ENCODE results near the gene PITHD1.

PITHD1 gene

GRCh38 chr1:23797478-23798448 lies 19.5 kb downstream of the PITHD1 start:
- TF ChIP-seq ZC3H10 (CRISPR knock-in tag; IDR thresholded peaks at IDR 0.05) (no peak), GLIS3 (CRISPR knock-in tag; IDR thresholded peaks at IDR 0.05) (no peak), PPARA (CRISPR knock-in tag; IDR thresholded peaks at IDR 0.05; ENCODE audit: borderline replicate concordance) (no peak), ESRRG (CRISPR knock-in tag; IDR thresholded peaks at IDR 0.05) (no peak), TSHZ2 (CRISPR knock-in tag; IDR thresholded peaks at IDR 0.05) (no peak), RARB (CRISPR knock-in tag; IDR thresholded peaks at IDR 0.05) (no peak)
- ATAC-seq = no peak

- TF ChIP-seq POU6F1 (CRISPR knock-in tag; IDR thresholded peaks at IDR 0.05; ENCODE audit: borderline replicate concordance, low read depth) (no peak), TCF4 (CRISPR knock-in tag; IDR thresholded peaks at IDR 0.05; ENCODE audit: borderline replicate concordance) (no peak), TOX (CRISPR knock-in tag; IDR thresholded peaks at IDR 0.05; ENCODE audit: borderline replicate concordance) (no peak)
Measured at GRCh38 chr1:23798662-23799142, 20.5 kb downstream of the PITHD1 start.

GRCh38 chr1:23799255-23799569 lies 21.0 kb downstream of the PITHD1 start:
- ATAC-seq = no peak

More at GRCh38 chr1:23798662-23799142, 20.5 kb downstream of the PITHD1 start:
- no peak for ATAC-seq

More at GRCh38 chr1:23799255-23799569, 21.0 kb downstream of the PITHD1 start:
- TF ChIP-seq ZFP3 (CRISPR knock-in tag; IDR thresholded peaks at IDR 0.05) (no peak), CSRNP3 (CRISPR knock-in tag; IDR thresholded peaks at IDR 0.05) (no peak), ZNF8 (CRISPR knock-in tag; IDR thresholded peaks at IDR 0.05) (no peak), CSDC2 (CRISPR knock-in tag; IDR thresholded peaks at IDR 0.05) (no peak), SNAI2 (CRISPR knock-in tag; IDR thresholded peaks at IDR 0.05) (no peak), TCF4 (CRISPR knock-in tag; IDR thresholded peaks at IDR 0.05; ENCODE audit: borderline replicate concordance) (no peak), ZNF565 (CRISPR knock-in tag; conservative IDR thresholded peaks at IDR 0.05; ENCODE audit: low read depth) (no peak), ARNTL (CRISPR knock-in tag; IDR thresholded peaks at IDR 0.05; ENCODE audit: borderline replicate concordance, low read depth) (no peak), TOX (CRISPR knock-in tag; IDR thresholded peaks at IDR 0.05; ENCODE audit: borderline replicate concordance) (no peak), ZNF70 (CRISPR knock-in tag; IDR thresholded peaks at IDR 0.05) (no peak), OSR1 (CRISPR knock-in tag; IDR thresholded peaks at IDR 0.05) (no peak), ESRRG (CRISPR knock-in tag; IDR thresholded peaks at IDR 0.05) (no peak), RARB (CRISPR knock-in tag; IDR thresholded peaks at IDR 0.05) (no peak), ISL1 (CRISPR knock-in tag; IDR thresholded peaks at IDR 0.05) (no peak), PATZ1 (CRISPR knock-in tag; IDR thresholded peaks at IDR 0.05; ENCODE audit: borderline replicate concordance) (no peak)

All from SK-N-SH treated with all-trans-retinoic acid at 6 μM for 48 hours (cell line).